ENCODE data around the gene EBF4.

Gene EBF4

DNA sequence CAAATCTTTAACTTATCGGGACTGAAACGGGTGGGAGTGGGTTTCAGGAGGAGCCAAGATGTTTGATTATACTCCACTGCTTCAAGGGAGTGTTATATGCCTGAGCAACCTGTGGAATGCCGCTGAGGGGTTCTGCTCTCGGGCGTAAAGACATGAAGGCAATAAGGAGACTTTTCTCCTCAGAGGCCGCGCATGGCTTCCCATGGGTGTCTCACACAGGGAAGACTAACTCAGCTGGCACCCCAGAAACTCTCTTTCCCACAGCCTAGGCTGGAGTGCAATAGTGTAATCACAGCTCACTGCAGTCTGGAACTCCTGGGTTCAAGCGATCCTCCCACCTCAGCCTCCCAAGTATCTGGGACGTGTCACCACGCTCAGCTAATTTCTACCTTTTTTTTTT lies 117.1 kb downstream of the EBF4 start:
- ChIA-PET CTCF (no interaction called here), POLR2A (no interaction called here)
- TF ChIP-seq FOXM1 (IDR thresholded peaks at IDR 0.05; ENCODE audit: borderline replicate concordance) = no peak
- TF ChIP-seq SUZ12 (IDR thresholded peaks at IDR 0.05) = no peak
- TF ChIP-seq L3MBTL2 (conservative IDR thresholded peaks at IDR 0.05) = no peak
- no peak for TF ChIP-seq HDGF (IDR thresholded peaks at IDR 0.05; ENCODE audit: borderline replicate concordance)
- TF ChIP-seq ZNF384 (IDR thresholded peaks at IDR 0.05) = no peak
- TF ChIP-seq FOXK2 (IDR thresholded peaks at IDR 0.05) = no peak
- no peak for TF ChIP-seq NFRKB (IDR thresholded peaks at IDR 0.05)
- DNase-seq (ENCODE audit: extremely low spot score) = no peak

All from HEK293T (cell line).